HCT116 (cell line): Measurements from ENCODE around the gene SCT.

Source experiments
- CTCF ChIP-seq, 3 experiments: fragments of 200-600 bp in 1 of 3; sonication (generic) in 1 of 3; IDR thresholded peaks in 2 of 3; conservative IDR thresholded peaks in 1 of 3; 2 replicates each; pipeline ENCODE4 v1.5.1; 2012 to 2017; ENCODE audit warnings: low read depth in 2 of 3, low read length in 2 of 3, antibody characterized with exemption in 1 of 3, borderline replicate concordance in 1 of 3, control low read depth in 1 of 3, mild to moderate bottlenecking in 1 of 3, mixed read lengths in 1 of 3, mixed run types in 1 of 3, moderate library complexity in 1 of 3; ENCODE audit not compliant: insufficient read depth in 1 of 3
- EGR1 ChIP-seq: IDR thresholded peaks from 2 replicates; pipeline ENCODE4 v1.6.1; 2012; ENCODE audit warnings: low read depth
- EZH2 ChIP-seq: fragments of 200-600 bp; sonication (generic); IDR thresholded peaks from 2 replicates; pipeline ENCODE4 v1.6.1; 2017; ENCODE audit warnings: antibody characterized with exemption, mixed run types
- EZH2phosphoT487 ChIP-seq: fragments of 200-600 bp; IDR thresholded peaks from 2 replicates; pipeline ENCODE4 v1.6.1; 2018; ENCODE audit warnings: antibody characterized with exemption, borderline replicate concordance
- FOSL1 ChIP-seq: IDR thresholded peaks from 2 replicates; pipeline ENCODE4 v1.6.1; 2012; ENCODE audit warnings: low read depth
- MAX ChIP-seq: IDR thresholded peaks from 2 replicates; pipeline ENCODE4 v1.6.1; 2012
- POLR2A ChIP-seq: IDR thresholded peaks from 2 replicates; pipeline ENCODE4 v1.7.0; 2011; ENCODE audit warnings: borderline replicate concordance; ENCODE audit not compliant: insufficient read depth, insufficient read length; ENCODE audit errors: extremely low read depth
- POLR2AphosphoS5 ChIP-seq: IDR thresholded peaks from 2 replicates; pipeline ENCODE4 v1.6.1; 2011; ENCODE audit warnings: mild to moderate bottlenecking, low read depth, low read length, moderate library complexity
- RAD21 ChIP-seq: IDR thresholded peaks from 2 replicates; pipeline ENCODE4 v1.6.1; 2012; ENCODE audit warnings: low read depth, mild to moderate bottlenecking
- REST ChIP-seq: IDR thresholded peaks from 2 replicates; pipeline ENCODE4 v1.6.1; 2012; ENCODE audit warnings: low read depth
- YY1 ChIP-seq: IDR thresholded peaks from 2 replicates; pipeline ENCODE4 v1.6.1; 2011; ENCODE audit warnings: low read length, low read depth, moderate library complexity, mild to moderate bottlenecking; ENCODE audit not compliant: insufficient replicate concordance; ENCODE audit errors: extremely low read depth

- no peak for TF ChIP-seq EZH2
- TF ChIP-seq REST, result no peak
- TF ChIP-seq CTCF (IDR thresholded peaks at IDR 0.05 in 2 of 3, conservative IDR thresholded peaks at IDR 0.05 in 1 of 3; ENCODE audit: borderline replicate concordance in 1 of 3, insufficient read depth in 1 of 3, low read depth in 2 of 3, low read length in 2 of 3), result no peak
- TF ChIP-seq EZH2phosphoT487, result no peak
- no peak for TF ChIP-seq POLR2A
- no peak for TF ChIP-seq RAD21
- no peak for TF ChIP-seq POLR2AphosphoS5
- TF ChIP-seq FOSL1, result no peak
- TF ChIP-seq YY1, result no peak
- no peak for TF ChIP-seq EGR1
- no peak for TF ChIP-seq MAX
Observed at GRCh38 chr11:609341-609811, 17.6 kb downstream of the SCT start.
